Ascending aorta (tissue), 2 donors: ENCODE results near the gene CALN1. TPM values are rescaled to one million over a fixed set of nuclear protein-coding genes. Genes with fewer than 3 reads are reported as not detected.

Source experiments
- DNase-seq, 2 donors: peaks; one replicate each; pipeline ENCODE4 v3.0.0-alpha.2; 2019; ENCODE audit warnings: low spot score in 2 of 2
- H3K27ac ChIP-seq, 2 donors: fragments of 200-600 bp; sonication (generic); one replicate each; pipeline ENCODE4 v1.5.1; 2016 to 2017; ENCODE audit warnings: mild to moderate bottlenecking in 1 of 2
- H3K27me3 ChIP-seq: fragments of 200-600 bp; sonication (generic); one replicate; pipeline ENCODE4 v1.5.1; 2017
- H3K36me3 ChIP-seq, 2 donors: fragments of 200-600 bp; sonication (generic); one replicate each; pipeline ENCODE4 v1.5.1; 2016
- H3K4me1 ChIP-seq, 2 donors: fragments of 200-600 bp; sonication (generic); one replicate each; pipeline ENCODE4 v1.5.1; 2016 to 2017; ENCODE audit warnings: mild to moderate bottlenecking in 1 of 2
- H3K4me3 ChIP-seq, 2 donors: fragments of 200-600 bp; sonication (generic); one replicate each; pipeline ENCODE4 v1.5.1; 2016 to 2017; ENCODE audit warnings: mild to moderate bottlenecking in 1 of 2
- H3K9me3 ChIP-seq, 2 donors: fragments of 200-600 bp; sonication (generic); one replicate each; pipeline ENCODE4 v1.5.1; 2016
- CTCF ChIP-seq, 3 experiments: fragments of 200-600 bp in 2 of 3; fragments of 450-650 bp in 1 of 3; sonication (generic) in 2 of 3; IDR thresholded peaks; one replicate each; pipeline ENCODE4 v1.5.1; 2016 to 2019; ENCODE audit warnings: antibody characterized with exemption in 3 of 3, mild to moderate bottlenecking in 1 of 3, moderate library complexity in 1 of 3
- intact Hi-C: fragments of 100-400 bp; cut with DNase I; formaldehyde crosslinking; loops from one replicate; pipeline ENCODE4 v1.15.1; 2023
- total RNA-seq: library from RNA; depleted of rRNA; stranded (reverse); fragments of >200 nt; gene quantifications from one replicate; pipeline ENCODE4 v1.1.0, GENCODE V29; 2016

Gene CALN1
- total RNA-seq, 1 donor from 2014 or later: 1.2 TPM

- intact Hi-C loops: no loop called here
- H3K4me1 ChIP-seq: no peaks in the 10 kb centered on the region
- no peaks in the 10 kb centered on the region for H3K9me3 ChIP-seq
- H3K27ac ChIP-seq: no peak overlapping the region
- no peaks in the 10 kb centered on the region for H3K36me3 ChIP-seq
- DNase-seq: no peak
- no peak overlapping the region for H3K4me3 ChIP-seq
- H3K27me3 ChIP-seq: no peaks in the 10 kb centered on the region
- TF ChIP-seq CTCF (IDR thresholded peaks at IDR 0.05): no peak
Observed at GRCh38 chr7:72092769-72093168, 319.4 kb downstream of the CALN1 start.

- H3K36me3 ChIP-seq: no peaks in the 10 kb centered on the region
- H3K9me3 ChIP-seq: no peaks in the 10 kb centered on the region
- intact Hi-C loops: no loop called here
- no peak for TF ChIP-seq CTCF (IDR thresholded peaks at IDR 0.05)
- H3K4me3 ChIP-seq: no peak overlapping the region
- no peaks in the 10 kb centered on the region for H3K27me3 ChIP-seq
- H3K27ac ChIP-seq: no peak overlapping the region
- H3K4me1 ChIP-seq: no peaks in the 10 kb centered on the region
- no peak for DNase-seq
Observed at GRCh38 chr7:72087926-72088325, 324.2 kb downstream of the CALN1 start.

- TF ChIP-seq CTCF (IDR thresholded peaks at IDR 0.05): no peak
- no peaks in the 10 kb centered on the region for H3K4me1 ChIP-seq
Observed at GRCh38 chr7:72080865-72081510, 331.1 kb downstream of the CALN1 start.

GRCh38 chr7:72080341-72080766, 331.8 kb downstream of the CALN1 start:
- Histone ChIP-seq H3K36me3 (no peaks in the 10 kb centered on the region), H3K27ac (no peak overlapping the region), H3K4me3 (no peak overlapping the region), H3K9me3 (no peaks in the 10 kb centered on the region), H3K4me1 (no peaks in the 10 kb centered on the region), H3K27me3 (no peaks in the 10 kb centered on the region)
- intact Hi-C loops: no loop called here
- TF ChIP-seq CTCF (IDR thresholded peaks at IDR 0.05): no peak
- no peak for DNase-seq

More at GRCh38 chr7:72080865-72081510, 331.1 kb downstream of the CALN1 start:
- Histone ChIP-seq H3K36me3 (no peaks in the 10 kb centered on the region), H3K27ac (no peak overlapping the region), H3K4me3 (no peak overlapping the region), H3K9me3 (no peaks in the 10 kb centered on the region), H3K27me3 (no peaks in the 10 kb centered on the region)
- no peak for DNase-seq
- intact Hi-C loops: no loop called here

- Histone ChIP-seq H3K4me3 (no peak overlapping the region), H3K27me3 (no peaks in the 10 kb centered on the region), H3K27ac (no peak overlapping the region), H3K9me3 (no peaks in the 10 kb centered on the region), H3K36me3 (no peaks in the 10 kb centered on the region), H3K4me1 (no peaks in the 10 kb centered on the region)
- no peak for TF ChIP-seq CTCF (IDR thresholded peaks at IDR 0.05)
- DNase-seq: no peak
- intact Hi-C loops: no loop called here
Observed at GRCh38 chr7:72078856-72079255, 333.3 kb downstream of the CALN1 start.

GRCh38 chr7:72078301-72078700, 333.8 kb downstream of the CALN1 start:
- no peak for DNase-seq
- Histone ChIP-seq H3K4me1 (no peaks in the 10 kb centered on the region), H3K27me3 (no peaks in the 10 kb centered on the region), H3K4me3 (no peak overlapping the region), H3K27ac (no peak overlapping the region), H3K9me3 (no peaks in the 10 kb centered on the region), H3K36me3 (no peaks in the 10 kb centered on the region)
- no peak for TF ChIP-seq CTCF (IDR thresholded peaks at IDR 0.05)
- intact Hi-C loops: no loop called here
